ENCODE measurements around the gene KCNH8.

- no peak for TF ChIP-seq CTCF (IDR thresholded peaks at IDR 0.05; ENCODE audit: poor library complexity)
- TF ChIP-seq EZH2 (IDR thresholded peaks at IDR 0.05; ENCODE audit: borderline replicate concordance) = no peak
Measured at GRCh38 chr3:19106307-19106706, 42.0 kb upstream of the KCNH8 start.
